ENCODE measurements around the gene PUM1.
"Not testable (repeated sequence)": the region's sequence is repeated elsewhere in the genome, so short reads cannot be mapped to it uniquely, and the experiment has no call there.

Gene PUM1

DNA sequence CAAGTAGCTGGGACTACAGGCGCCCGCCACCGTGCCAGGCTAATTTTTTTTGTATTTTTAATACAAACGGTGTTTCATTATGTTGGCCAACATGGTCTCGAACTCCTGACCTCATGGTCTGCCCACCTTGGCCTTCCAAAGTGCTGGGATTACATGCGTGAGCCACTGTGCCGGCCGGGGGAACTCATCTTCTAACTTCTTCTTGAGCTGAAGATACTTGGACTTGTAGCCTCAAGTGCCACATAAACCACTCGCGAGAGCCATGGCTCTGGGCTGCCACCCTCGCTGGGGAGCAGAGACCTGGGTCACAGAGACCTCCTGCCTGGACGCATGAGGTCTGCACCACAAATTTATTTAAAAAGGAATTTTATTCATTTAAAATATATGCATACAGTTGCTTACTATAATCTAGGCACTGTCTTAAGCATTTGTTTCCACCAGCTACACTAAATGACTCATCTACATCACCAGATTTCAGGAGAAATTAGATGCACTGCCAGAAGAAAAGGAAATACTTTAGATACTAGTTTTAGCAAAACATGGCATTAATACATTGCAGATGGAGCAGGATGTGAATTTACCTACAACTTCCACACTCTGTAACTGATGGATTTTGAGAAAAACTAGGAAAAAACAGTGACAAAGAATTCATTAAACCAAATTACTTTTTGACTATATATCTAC is 29.9 kb upstream of the PUM1 start:
- no peak for DNase-seq (ENCODE audit: low read depth in 1 of 2, low spot score in 1 of 2)
- in situ Hi-C loops (cut with HindIII; ENCODE audit: low pct_unique_long_range_greater_than_20kb, low sequenced_read_pairs) = no loop called here
- TF ChIP-seq JUND (IDR thresholded peaks at IDR 0.05; ENCODE audit: low read depth) = no peak

- in situ Hi-C loops (cut with HindIII; ENCODE audit: low pct_unique_long_range_greater_than_20kb, low sequenced_read_pairs); DNase-seq (ENCODE audit: low read depth in 1 of 2, low spot score in 1 of 2): not testable (repeated sequence)
Measured at GRCh38 chr1:31088081-31088480, 22.6 kb upstream of the PUM1 start.

GRCh38 chr1:31084782-31085569 is 19.5 kb upstream of the PUM1 start:
- no peak for DNase-seq (ENCODE audit: low read depth in 1 of 2, low spot score in 1 of 2)
- in situ Hi-C loops (cut with HindIII; ENCODE audit: low pct_unique_long_range_greater_than_20kb, low sequenced_read_pairs) = no loop called here
- no peak for TF ChIP-seq JUND (IDR thresholded peaks at IDR 0.05; ENCODE audit: low read depth)

- TF ChIP-seq JUND (IDR thresholded peaks at IDR 0.05; ENCODE audit: low read depth) = no peak
- in situ Hi-C loops (cut with HindIII; ENCODE audit: low pct_unique_long_range_greater_than_20kb, low sequenced_read_pairs) = no loop called here
- no peak for DNase-seq (ENCODE audit: low read depth in 1 of 2, low spot score in 1 of 2)
Measured at GRCh38 chr1:31082385-31082784, 16.9 kb upstream of the PUM1 start.

DNA sequence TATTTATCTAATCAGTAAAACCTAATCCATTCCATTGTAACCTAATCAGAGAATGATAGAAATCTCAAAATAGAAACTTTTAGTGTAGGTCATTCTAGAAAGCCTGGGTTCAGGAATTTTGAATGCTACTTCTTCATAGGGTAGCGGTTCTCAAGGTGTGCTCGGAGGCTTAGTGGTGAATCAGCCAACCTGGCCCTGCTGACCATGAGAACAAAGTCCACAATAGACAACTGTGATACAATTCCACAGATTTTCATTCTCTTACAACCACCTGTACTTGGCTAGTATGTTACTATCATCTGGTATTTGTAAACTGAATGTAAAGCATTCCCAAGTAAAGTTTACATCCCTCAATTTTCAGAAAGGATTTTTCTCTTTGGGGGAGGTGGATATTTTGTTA is 7.5 kb upstream of the PUM1 start:
- in situ Hi-C loops (cut with HindIII; ENCODE audit: low pct_unique_long_range_greater_than_20kb, low sequenced_read_pairs) = no loop called here
- DNase-seq (ENCODE audit: low read depth in 1 of 2, low spot score in 1 of 2) = no peak
- no peak for TF ChIP-seq JUND (IDR thresholded peaks at IDR 0.05; ENCODE audit: low read depth)

GRCh38 chr1:31072304-31072746 is 6.8 kb upstream of the PUM1 start:
- TF ChIP-seq JUND (IDR thresholded peaks at IDR 0.05; ENCODE audit: low read depth) = no peak
- in situ Hi-C loops (cut with HindIII; ENCODE audit: low pct_unique_long_range_greater_than_20kb, low sequenced_read_pairs) = no loop called here
- no peak for DNase-seq (ENCODE audit: low read depth in 1 of 2, low spot score in 1 of 2)

DNA sequence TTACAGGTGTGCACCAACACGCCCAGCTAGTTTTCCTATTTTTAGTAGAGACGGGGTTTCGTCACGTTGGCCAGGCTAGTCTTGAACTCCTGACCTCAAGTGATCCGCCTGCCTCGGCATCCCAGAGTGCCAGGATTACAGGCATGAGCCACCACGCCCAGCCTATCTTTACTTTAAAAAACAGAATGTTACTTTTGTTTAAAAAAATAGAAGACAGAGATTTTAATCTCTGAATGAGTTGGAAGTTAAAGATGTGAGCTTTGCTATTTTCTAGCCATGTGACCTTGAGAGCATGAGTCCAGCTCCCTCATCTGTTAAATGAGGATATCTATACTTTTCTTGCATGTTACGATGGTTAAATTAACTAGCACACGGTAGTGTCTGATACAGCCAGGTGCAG is 3.9 kb upstream of the PUM1 start:
- TF ChIP-seq JUND (IDR thresholded peaks at IDR 0.05; ENCODE audit: low read depth) = no peak
- no peak for DNase-seq (ENCODE audit: low read depth in 1 of 2, low spot score in 1 of 2)
- in situ Hi-C loops (cut with HindIII; ENCODE audit: low pct_unique_long_range_greater_than_20kb, low sequenced_read_pairs) = no loop called here

GRCh38 chr1:31064718-31065309 is 703 bp downstream of the PUM1 start:
- in situ Hi-C loops (cut with HindIII; ENCODE audit: low pct_unique_long_range_greater_than_20kb, low sequenced_read_pairs) = no loop called here
- TF ChIP-seq JUND (IDR thresholded peaks at IDR 0.05; ENCODE audit: low read depth) = no peak
- DNase-seq (ENCODE audit: low read depth in 1 of 2, low spot score in 1 of 2) = peak in 1 of 2 experiments; percentile 30

GRCh38 chr1:31064111-31064717 is 1.3 kb downstream of the PUM1 start:
- in situ Hi-C loops (cut with HindIII; ENCODE audit: low pct_unique_long_range_greater_than_20kb, low sequenced_read_pairs) = no loop called here
- no peak for TF ChIP-seq JUND (IDR thresholded peaks at IDR 0.05; ENCODE audit: low read depth)
- DNase-seq (ENCODE audit: low read depth in 1 of 2, low spot score in 1 of 2) = no peak

- in situ Hi-C loops (cut with HindIII; ENCODE audit: low pct_unique_long_range_greater_than_20kb, low sequenced_read_pairs) = no loop called here
- DNase-seq (ENCODE audit: low read depth in 1 of 2, low spot score in 1 of 2) = no peak
- no peak for TF ChIP-seq JUND (IDR thresholded peaks at IDR 0.05; ENCODE audit: low read depth)
Measured at GRCh38 chr1:31063631-31064030, 1.9 kb downstream of the PUM1 start.

- no peak for DNase-seq (ENCODE audit: low read depth in 1 of 2, low spot score in 1 of 2)
- in situ Hi-C loops (cut with HindIII; ENCODE audit: low pct_unique_long_range_greater_than_20kb, low sequenced_read_pairs) = no loop called here
- TF ChIP-seq JUND (IDR thresholded peaks at IDR 0.05; ENCODE audit: low read depth) = no peak
Measured at GRCh38 chr1:31062867-31063380, 2.6 kb downstream of the PUM1 start.

- in situ Hi-C loops (cut with HindIII; ENCODE audit: low pct_unique_long_range_greater_than_20kb, low sequenced_read_pairs); DNase-seq (ENCODE audit: low read depth in 1 of 2, low spot score in 1 of 2): not testable (repeated sequence)
Measured at GRCh38 chr1:31062162-31062866, 3.2 kb downstream of the PUM1 start.

All from T47D (cell line).